ENCODE measurements around the gene PCDHA7. TPM values are rescaled to one million over a fixed set of nuclear protein-coding genes. Genes with fewer than 3 reads are reported as not detected.

Gene PCDHA7
- total RNA-seq, 2 donors from 2014 or later, result 2.5 to 6.6 TPM

DNA sequence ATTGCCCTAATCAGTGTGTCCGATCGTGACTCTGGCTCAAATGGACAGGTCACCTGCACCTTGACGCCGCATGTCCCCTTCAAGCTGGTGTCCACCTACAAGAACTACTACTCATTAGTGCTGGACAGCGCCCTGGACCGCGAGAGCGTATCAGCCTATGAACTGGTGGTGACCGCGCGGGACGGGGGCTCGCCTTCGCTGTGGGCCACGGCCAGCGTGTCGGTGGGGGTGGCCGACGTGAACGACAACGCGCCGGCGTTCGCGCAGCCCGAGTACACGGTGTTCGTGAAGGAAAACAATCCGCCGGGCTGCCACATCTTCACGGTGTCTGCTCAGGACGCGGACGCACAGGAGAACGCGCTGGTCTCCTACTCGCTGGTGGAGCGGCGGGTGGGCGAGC, 49.3 kb downstream of the PCDHA7 start:
- Mint-ChIP-seq H3K4me1 (no peaks in the 10 kb centered on the region), H3K4me3 (no peak overlapping the region), H3K27me3 (ENCODE audit: insufficient read depth) (no peaks in the 10 kb centered on the region), H3K27ac (no peak overlapping the region), H3K9me3 (peaks cover 5% of the 10 kb centered on the region), H3K36me3 (ENCODE audit: low read depth) (peaks cover 22% of the 10 kb centered on the region)
- Histone ChIP-seq H3K27me3 (ENCODE audit: control insufficient read depth, insufficient read depth, low read length, poor library complexity, severe bottlenecking) (no peaks in the 10 kb centered on the region), H3K4me3 (ENCODE audit: low read length) (no peak overlapping the region), H3K9ac (ENCODE audit: extremely low read depth, low read length, poor library complexity, severe bottlenecking) (no peak overlapping the region), H3K9me3 (ENCODE audit: control insufficient read depth, low read length) (peaks cover 4% of the 10 kb centered on the region), H3K36me3 (ENCODE audit: control insufficient read depth, insufficient read depth, low read length) (peaks cover 16% of the 10 kb centered on the region), H3K4me1 (ENCODE audit: control insufficient read depth, insufficient read depth, low read length) (no peaks in the 10 kb centered on the region), H3K27ac (ENCODE audit: low read depth, low read length) (no peak overlapping the region)
- DNase-seq, result peak; percentile 41
- 97 to 98% methylated on average over 37 to 41 of the region's 41 CpGs for WGBS, 2 experiments (ENCODE audit: insufficient coverage in 1 of 2, insufficient read length in 1 of 2)
- TF ChIP-seq, protein P1, sequence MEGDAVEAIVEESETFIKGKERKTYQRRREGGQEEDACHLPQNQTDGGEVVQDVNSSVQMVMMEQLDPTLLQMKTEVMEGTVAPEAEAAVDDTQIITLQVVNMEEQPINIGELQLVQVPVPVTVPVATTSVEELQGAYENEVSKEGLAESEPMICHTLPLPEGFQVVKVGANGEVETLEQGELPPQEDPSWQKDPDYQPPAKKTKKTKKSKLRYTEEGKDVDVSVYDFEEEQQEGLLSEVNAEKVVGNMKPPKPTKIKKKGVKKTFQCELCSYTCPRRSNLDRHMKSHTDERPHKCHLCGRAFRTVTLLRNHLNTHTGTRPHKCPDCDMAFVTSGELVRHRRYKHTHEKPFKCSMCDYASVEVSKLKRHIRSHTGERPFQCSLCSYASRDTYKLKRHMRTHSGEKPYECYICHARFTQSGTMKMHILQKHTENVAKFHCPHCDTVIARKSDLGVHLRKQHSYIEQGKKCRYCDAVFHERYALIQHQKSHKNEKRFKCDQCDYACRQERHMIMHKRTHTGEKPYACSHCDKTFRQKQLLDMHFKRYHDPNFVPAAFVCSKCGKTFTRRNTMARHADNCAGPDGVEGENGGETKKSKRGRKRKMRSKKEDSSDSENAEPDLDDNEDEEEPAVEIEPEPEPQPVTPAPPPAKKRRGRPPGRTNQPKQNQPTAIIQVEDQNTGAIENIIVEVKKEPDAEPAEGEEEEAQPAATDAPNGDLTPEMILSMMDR (conservative IDR thresholded peaks at IDR 0.05), result no peak

DNA sequence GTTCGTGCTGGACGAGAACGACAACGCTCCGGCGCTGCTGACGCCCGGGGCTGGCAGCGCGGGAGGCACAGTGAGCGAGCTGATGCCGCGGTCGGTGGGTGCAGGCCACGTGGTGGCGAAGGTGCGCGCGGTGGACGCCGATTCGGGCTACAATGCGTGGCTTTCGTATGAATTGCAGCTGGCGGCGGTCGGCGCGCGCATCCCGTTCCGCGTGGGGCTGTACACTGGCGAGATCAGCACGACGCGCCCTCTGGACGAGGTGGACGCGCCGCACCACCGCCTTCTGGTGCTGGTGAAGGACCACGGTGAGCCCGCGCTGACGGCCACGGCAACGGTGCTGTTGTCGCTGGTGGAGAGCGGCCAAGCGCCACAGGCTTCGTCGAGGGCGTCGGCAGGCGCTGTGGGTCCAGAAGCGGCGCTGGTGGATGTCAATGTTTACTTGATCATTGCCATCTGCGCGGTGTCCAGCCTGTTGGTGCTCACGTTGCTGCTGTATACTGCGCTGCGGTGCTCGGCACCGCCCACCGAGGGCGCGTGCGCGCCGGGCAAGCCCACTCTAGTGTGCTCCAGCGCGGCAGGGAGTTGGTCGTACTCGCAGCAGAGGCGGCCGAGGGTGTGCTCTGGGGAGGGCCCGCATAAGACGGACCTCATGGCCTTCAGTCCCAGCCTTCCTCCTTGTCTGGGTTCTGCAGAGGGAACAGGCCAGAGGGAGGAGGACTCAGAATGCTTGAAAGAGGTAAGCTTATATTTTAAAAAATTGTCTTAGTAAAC, 50.0 kb downstream of the PCDHA7 start:
- Histone ChIP-seq H3K27ac (ENCODE audit: low read depth, low read length) (no peak overlapping the region), H3K27me3 (ENCODE audit: control insufficient read depth, insufficient read depth, low read length, poor library complexity, severe bottlenecking) (no peaks in the 10 kb centered on the region), H3K4me3 (ENCODE audit: low read length) (no peak overlapping the region), H3K36me3 (ENCODE audit: control insufficient read depth, insufficient read depth, low read length) (peaks cover 16% of the 10 kb centered on the region), H3K9me3 (ENCODE audit: control insufficient read depth, low read length) (peaks cover 4% of the 10 kb centered on the region), H3K4me1 (ENCODE audit: control insufficient read depth, insufficient read depth, low read length) (no peaks in the 10 kb centered on the region), H3K9ac (ENCODE audit: extremely low read depth, low read length, poor library complexity, severe bottlenecking) (no peak overlapping the region)
- 97 to 98% methylated on average over 51 to 79 of the region's 79 CpGs for WGBS, 2 experiments (ENCODE audit: insufficient coverage in 1 of 2, insufficient read length in 1 of 2)
- TF ChIP-seq, protein P1 (conservative IDR thresholded peaks at IDR 0.05), result no peak
- Mint-ChIP-seq H3K27me3 (ENCODE audit: insufficient read depth) (no peaks in the 10 kb centered on the region), H3K4me1 (no peaks in the 10 kb centered on the region), H3K9me3 (peaks cover 5% of the 10 kb centered on the region), H3K27ac (no peak overlapping the region), H3K4me3 (no peak overlapping the region), H3K36me3 (ENCODE audit: low read depth) (peaks cover 22% of the 10 kb centered on the region)
- peak; percentile 38 for DNase-seq

Other genes starting within 250 kb of the PCDHA7 start
- under 1 TPM in 1 of 2 donors, not detected in 1; 0.18 TPM for gene CD14, start 201.1 kb upstream of the PCDHA7 start, total RNA-seq
- 10 to 100 TPM; 29.3 to 34.6 TPM for gene TMCO6, start 194.8 kb upstream of the PCDHA7 start, total RNA-seq
- gene NDUFA2, start 186.6 kb upstream of the PCDHA7 start, total RNA-seq, result 10 to 100 TPM; 75.5 to 82.2 TPM
- 10 to 100 TPM; 68.9 to 76.8 TPM for gene IK, start 186.4 kb upstream of the PCDHA7 start, total RNA-seq
- 10 to 100 TPM; 20.4 to 23.1 TPM for gene WDR55, start 169.4 kb upstream of the PCDHA7 start, total RNA-seq
- 1 to 10 TPM; 1.1 to 1.6 TPM for gene DND1, start 160.7 kb upstream of the PCDHA7 start, total RNA-seq
- 10 to 100 TPM; 48.0 to 52.1 TPM for gene HARS1, start 142.9 kb upstream of the PCDHA7 start, total RNA-seq
- 10 to 100 TPM; 30.9 to 35.5 TPM for gene HARS2, start 142.8 kb upstream of the PCDHA7 start, total RNA-seq
- 10 to 100 TPM; 62.6 to 73.1 TPM for gene ZMAT2, start 133.8 kb upstream of the PCDHA7 start, total RNA-seq
- 1 to 10 TPM in 1 of 2 donors, under 1 TPM in 1; 0.18 to 2.9 TPM for gene PCDHA1, start 48.1 kb upstream of the PCDHA7 start, total RNA-seq
- 1 to 10 TPM; 1.4 to 2.3 TPM for gene PCDHA2, start 39.4 kb upstream of the PCDHA7 start, total RNA-seq
- gene PCDHA3, start 33.2 kb upstream of the PCDHA7 start, total RNA-seq, result 1 to 10 TPM; 1.3 to 2.8 TPM
- gene PCDHA4, start 27.2 kb upstream of the PCDHA7 start, total RNA-seq, result 1 to 10 TPM; 5.6 to 6.3 TPM
- gene PCDHA5, start 12.7 kb upstream of the PCDHA7 start, total RNA-seq, result 1 to 10 TPM; 1.8 to 1.9 TPM
- gene PCDHA6, start 6.3 kb upstream of the PCDHA7 start, total RNA-seq, result 1 to 10 TPM; 6.2 to 6.5 TPM
- 1 to 10 TPM in 1 of 2 donors, under 1 TPM in 1; 0.71 to 2.5 TPM for gene PCDHA8, start 6.9 kb downstream of the PCDHA7 start, total RNA-seq
- gene PCDHA9, start 14.1 kb downstream of the PCDHA7 start, total RNA-seq, result 1 to 10 TPM in 1 of 2 donors, under 1 TPM in 1; 0.60 to 2.6 TPM
- 10 to 100 TPM; 10.2 to 17.7 TPM for gene PCDHA10, start 21.6 kb downstream of the PCDHA7 start, total RNA-seq
- gene PCDHA11, start 34.7 kb downstream of the PCDHA7 start, total RNA-seq, result 10 to 100 TPM in 1 of 2 donors, 1 to 10 TPM in 1; 4.7 to 11.7 TPM
- gene PCDHA12, start 41.0 kb downstream of the PCDHA7 start, total RNA-seq, result 10 to 100 TPM; 11.2 to 13.8 TPM
- gene PCDHA13, start 47.9 kb downstream of the PCDHA7 start, total RNA-seq, result 1 to 10 TPM; 1.2 to 3.8 TPM
- 1 to 10 TPM; 3.2 to 6.1 TPM for gene PCDHAC1, start 92.0 kb downstream of the PCDHA7 start, total RNA-seq
- 1 to 10 TPM in 1 of 2 donors, under 1 TPM in 1; 0.49 to 2.4 TPM for gene PCDHAC2, start 132.2 kb downstream of the PCDHA7 start, total RNA-seq
- gene PCDHB1, start 217.1 kb downstream of the PCDHA7 start, total RNA-seq, result under 1 TPM in 1 of 2 donors, not detected in 1; 0.04 TPM

Measured in endodermal cell (in vitro differentiated cells).